ENCODE data around the gene BTBD9. TPM values are rescaled to one million over a fixed set of nuclear protein-coding genes. Genes with fewer than 3 reads are reported as not detected.

Gene BTBD9
- total RNA-seq, 1 donor from 2014 or later, result 10.3 TPM

- no peaks in the 10 kb centered on the region for H3K79me2 ChIP-seq (ENCODE audit: insufficient read depth, low read length)
- Mint-ChIP-seq H3K9me3 (ENCODE audit: unreplicated experiment) (no peaks in the 10 kb centered on the region), H3K27ac (ENCODE audit: unreplicated experiment) (no peak overlapping the region), H3K4me1 (ENCODE audit: low read depth, unreplicated experiment) (no peaks in the 10 kb centered on the region), H3K4me3 (ENCODE audit: unreplicated experiment) (no peak overlapping the region), H3K27me3 (ENCODE audit: low read depth, unreplicated experiment) (peaks cover 2% of the 10 kb centered on the region), H3K36me3 (ENCODE audit: low read depth, unreplicated experiment) (peaks cover 7% of the 10 kb centered on the region)
- H3K4me1 ChIP-seq (ENCODE audit: insufficient read depth, low read length), result no peaks in the 10 kb centered on the region
- H3K4me2 ChIP-seq (ENCODE audit: low read length), result no peak overlapping the region
- H3K27ac ChIP-seq (ENCODE audit: low read depth, low read length), result no peak overlapping the region
- no peak for TF ChIP-seq EZH2 (IDR thresholded peaks at IDR 0.05; ENCODE audit: insufficient read depth, low read length)
- no peak overlapping the region for H2AFZ ChIP-seq (ENCODE audit: low read depth, low read length)
- no peaks in the 10 kb centered on the region for H3K9me3 ChIP-seq (ENCODE audit: insufficient read depth, low read depth, low read length)
- no peaks in the 10 kb centered on the region for H3K36me3 ChIP-seq (ENCODE audit: insufficient read depth, low read length)
- no peak overlapping the region for H3K4me3 ChIP-seq (ENCODE audit: insufficient read depth, low read depth, low read length)
- DNase-seq (ENCODE audit: low read depth) (no peak), FAIRE-seq (no peak)
- H4K20me1 ChIP-seq (ENCODE audit: insufficient read depth, low read length), result no peaks in the 10 kb centered on the region
- no peak overlapping the region for H3K9ac ChIP-seq (ENCODE audit: low read length)
- no peaks in the 10 kb centered on the region for H3K27me3 ChIP-seq (ENCODE audit: insufficient read depth, low read length)
These were observed 446.0 kb downstream of the BTBD9 start for GRCh38 chr6:38193481-38194281.

- Histone ChIP-seq H4K20me1 (ENCODE audit: insufficient read depth, low read length) (no peaks in the 10 kb centered on the region), H3K9me3 (ENCODE audit: insufficient read depth, low read depth, low read length) (no peaks in the 10 kb centered on the region), H3K4me3 (ENCODE audit: insufficient read depth, low read depth, low read length) (no peak overlapping the region), H3K4me2 (ENCODE audit: low read length) (no peak overlapping the region), H3K79me2 (ENCODE audit: insufficient read depth, low read length) (no peaks in the 10 kb centered on the region), H3K27ac (ENCODE audit: low read depth, low read length) (no peak overlapping the region), H3K27me3 (ENCODE audit: insufficient read depth, low read length) (no peaks in the 10 kb centered on the region), H2AFZ (ENCODE audit: low read depth, low read length) (no peak overlapping the region), H3K36me3 (ENCODE audit: insufficient read depth, low read length) (no peaks in the 10 kb centered on the region), H3K9ac (ENCODE audit: low read length) (no peak overlapping the region), H3K4me1 (ENCODE audit: insufficient read depth, low read length) (no peaks in the 10 kb centered on the region)
- no peak for DNase-seq (ENCODE audit: low read depth)
- TF ChIP-seq, protein P1, sequence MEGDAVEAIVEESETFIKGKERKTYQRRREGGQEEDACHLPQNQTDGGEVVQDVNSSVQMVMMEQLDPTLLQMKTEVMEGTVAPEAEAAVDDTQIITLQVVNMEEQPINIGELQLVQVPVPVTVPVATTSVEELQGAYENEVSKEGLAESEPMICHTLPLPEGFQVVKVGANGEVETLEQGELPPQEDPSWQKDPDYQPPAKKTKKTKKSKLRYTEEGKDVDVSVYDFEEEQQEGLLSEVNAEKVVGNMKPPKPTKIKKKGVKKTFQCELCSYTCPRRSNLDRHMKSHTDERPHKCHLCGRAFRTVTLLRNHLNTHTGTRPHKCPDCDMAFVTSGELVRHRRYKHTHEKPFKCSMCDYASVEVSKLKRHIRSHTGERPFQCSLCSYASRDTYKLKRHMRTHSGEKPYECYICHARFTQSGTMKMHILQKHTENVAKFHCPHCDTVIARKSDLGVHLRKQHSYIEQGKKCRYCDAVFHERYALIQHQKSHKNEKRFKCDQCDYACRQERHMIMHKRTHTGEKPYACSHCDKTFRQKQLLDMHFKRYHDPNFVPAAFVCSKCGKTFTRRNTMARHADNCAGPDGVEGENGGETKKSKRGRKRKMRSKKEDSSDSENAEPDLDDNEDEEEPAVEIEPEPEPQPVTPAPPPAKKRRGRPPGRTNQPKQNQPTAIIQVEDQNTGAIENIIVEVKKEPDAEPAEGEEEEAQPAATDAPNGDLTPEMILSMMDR (IDR thresholded peaks at IDR 0.05; ENCODE audit: insufficient read depth, low read depth, low read length), result no peak
- no peak for TF ChIP-seq EZH2 (IDR thresholded peaks at IDR 0.05; ENCODE audit: insufficient read depth, low read length)
- Mint-ChIP-seq H3K4me3 (ENCODE audit: unreplicated experiment) (no peak overlapping the region), H3K9me3 (ENCODE audit: unreplicated experiment) (no peaks in the 10 kb centered on the region), H3K36me3 (ENCODE audit: low read depth, unreplicated experiment) (peaks cover 11% of the 10 kb centered on the region), H3K27me3 (ENCODE audit: low read depth, unreplicated experiment) (peaks cover 2% of the 10 kb centered on the region), H3K27ac (ENCODE audit: unreplicated experiment) (no peak overlapping the region), H3K4me1 (ENCODE audit: low read depth, unreplicated experiment) (no peaks in the 10 kb centered on the region)
- FAIRE-seq, result no peak
These were observed 446.7 kb downstream of the BTBD9 start for GRCh38 chr6:38193051-38193450.

DNA sequence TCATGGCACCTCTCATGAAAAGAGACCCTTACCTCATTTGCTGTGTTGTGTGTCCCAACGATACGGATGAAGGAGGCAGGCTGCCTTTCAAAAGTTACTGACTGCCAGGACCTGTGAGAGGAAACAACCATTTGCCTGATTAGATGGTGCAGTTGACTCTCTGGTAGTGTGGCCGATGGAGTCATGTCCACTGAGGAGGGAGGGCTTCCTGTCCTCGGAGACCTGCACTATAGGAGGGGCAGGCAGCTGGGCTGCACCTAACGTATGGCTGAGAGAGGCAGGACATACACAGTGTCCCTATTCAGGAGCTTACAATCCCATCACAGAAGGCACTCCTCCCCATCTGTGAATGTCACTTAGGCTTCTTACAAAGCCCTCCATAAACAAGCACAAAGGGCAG, 447.2 kb downstream of the BTBD9 start:
- DNase-seq (ENCODE audit: low read depth) (no peak), FAIRE-seq (no peak)
- Mint-ChIP-seq H3K4me1 (ENCODE audit: low read depth, unreplicated experiment) (no peaks in the 10 kb centered on the region), H3K4me3 (ENCODE audit: unreplicated experiment) (no peak overlapping the region), H3K27ac (ENCODE audit: unreplicated experiment) (no peak overlapping the region), H3K36me3 (ENCODE audit: low read depth, unreplicated experiment) (peaks cover 11% of the 10 kb centered on the region), H3K27me3 (ENCODE audit: low read depth, unreplicated experiment) (peaks cover 6% of the 10 kb centered on the region), H3K9me3 (ENCODE audit: unreplicated experiment) (no peaks in the 10 kb centered on the region)
- no peak overlapping the region for H3K4me2 ChIP-seq (ENCODE audit: low read length)
- H3K27ac ChIP-seq (ENCODE audit: low read depth, low read length), result no peak overlapping the region
- no peak overlapping the region for H2AFZ ChIP-seq (ENCODE audit: low read depth, low read length)
- no peaks in the 10 kb centered on the region for H3K36me3 ChIP-seq (ENCODE audit: insufficient read depth, low read length)
- TF ChIP-seq EZH2 (IDR thresholded peaks at IDR 0.05; ENCODE audit: insufficient read depth, low read length), result no peak
- TF ChIP-seq, protein P1 (IDR thresholded peaks at IDR 0.05; ENCODE audit: insufficient read depth, low read depth, low read length), result no peak
- H3K79me2 ChIP-seq (ENCODE audit: insufficient read depth, low read length), result no peaks in the 10 kb centered on the region
- no peaks in the 10 kb centered on the region for H4K20me1 ChIP-seq (ENCODE audit: insufficient read depth, low read length)
- no peaks in the 10 kb centered on the region for H3K27me3 ChIP-seq (ENCODE audit: insufficient read depth, low read length)
- H3K4me3 ChIP-seq (ENCODE audit: insufficient read depth, low read depth, low read length), result no peak overlapping the region
- H3K9ac ChIP-seq (ENCODE audit: low read length), result no peak overlapping the region
- H3K9me3 ChIP-seq (ENCODE audit: insufficient read depth, low read depth, low read length), result no peaks in the 10 kb centered on the region
- H3K4me1 ChIP-seq (ENCODE audit: insufficient read depth, low read length), result no peaks in the 10 kb centered on the region
